ENCODE data around the gene SFT2D3.

SFT2D3 gene

GRCh38 chr2:127664065-127664894 lies 37.0 kb upstream of the SFT2D3 start:
- no peak for DNase-seq (ENCODE audit: extremely low spot score, insufficient read length, low read depth)
- no peak for FAIRE-seq

GRCh38 chr2:127664895-127665225 lies 36.4 kb upstream of the SFT2D3 start:
- FAIRE-seq: no peak
- no peak for DNase-seq (ENCODE audit: extremely low spot score, insufficient read length, low read depth)

- DNase-seq (ENCODE audit: extremely low spot score, insufficient read length, low read depth) (no peak), FAIRE-seq (no peak)
These were observed 35.9 kb upstream of the SFT2D3 start for GRCh38 chr2:127665267-127665893.

- DNase-seq (ENCODE audit: extremely low spot score, insufficient read length, low read depth) (no peak), FAIRE-seq (no peak)
These were observed 32.2 kb upstream of the SFT2D3 start for GRCh38 chr2:127669056-127669455.

- FAIRE-seq (no peak), DNase-seq (ENCODE audit: extremely low spot score, insufficient read length, low read depth) (no peak)
These were observed 31.0 kb upstream of the SFT2D3 start for GRCh38 chr2:127670055-127670956.

GRCh38 chr2:127670957-127671290 lies 30.4 kb upstream of the SFT2D3 start:
- no peak for DNase-seq (ENCODE audit: extremely low spot score, insufficient read length, low read depth)
- no peak for FAIRE-seq

GRCh38 chr2:127671557-127672302 lies 29.6 kb upstream of the SFT2D3 start:
- DNase-seq (ENCODE audit: extremely low spot score, insufficient read length, low read depth): no peak
- no peak for FAIRE-seq

GRCh38 chr2:127672341-127673224 lies 28.7 kb upstream of the SFT2D3 start:
- no peak for FAIRE-seq
- no peak for DNase-seq (ENCODE audit: extremely low spot score, insufficient read length, low read depth)

- no peak for DNase-seq (ENCODE audit: extremely low spot score, insufficient read length, low read depth)
- FAIRE-seq: no peak
These were observed 27.8 kb upstream of the SFT2D3 start for GRCh38 chr2:127673291-127674069.

GRCh38 chr2:127674241-127675209 lies 26.8 kb upstream of the SFT2D3 start:
- no peak for DNase-seq (ENCODE audit: extremely low spot score, insufficient read length, low read depth)

GRCh38 chr2:127675331-127676261 lies 25.7 kb upstream of the SFT2D3 start, which contains the start of gene LIMS2:
Gene LIMS2, minus strand, starts transcription at chr2:127675530. Its CDS starts 506 bp downstream, at chr2:127675024.
- no peak for FAIRE-seq
- no peak for DNase-seq (ENCODE audit: extremely low spot score, insufficient read length, low read depth)

More at GRCh38 chr2:127674241-127675209, 26.8 kb upstream of the SFT2D3 start:
- no peak for FAIRE-seq

GRCh38 chr2:127676906-127677305 lies 24.4 kb upstream of the SFT2D3 start:
- FAIRE-seq: no peak
- no peak for DNase-seq (ENCODE audit: extremely low spot score, insufficient read length, low read depth)

GRCh38 chr2:127678531-127678930 lies 22.8 kb upstream of the SFT2D3 start:
- no peak for DNase-seq (ENCODE audit: extremely low spot score, insufficient read length, low read depth)
- no peak for FAIRE-seq

GRCh38 chr2:127678991-127679390 lies 22.3 kb upstream of the SFT2D3 start:
- DNase-seq (ENCODE audit: extremely low spot score, insufficient read length, low read depth): no peak
- FAIRE-seq: no peak

- no peak for FAIRE-seq
- DNase-seq (ENCODE audit: extremely low spot score, insufficient read length, low read depth): no peak
These were observed 21.5 kb upstream of the SFT2D3 start for GRCh38 chr2:127679680-127680361.
